Stromal cell of bone marrow (primary cell): Measurements from ENCODE around the gene NDUFAF8.
A peak's percentile ranks its signal among the peaks of the same experiment; 100 is the strongest.

Experiments
- DNase-seq: peaks from one replicate; pipeline ENCODE4 v3.0.0-alpha.2; 2012; ENCODE audit warnings: low read depth

Gene NDUFAF8

GRCh38 chr17:81253358-81254131 lies 14.4 kb downstream of the NDUFAF8 start:
- no peak for DNase-seq

- no peak for DNase-seq
Observed at GRCh38 chr17:81254955-81255717, 16.0 kb downstream of the NDUFAF8 start.

- peak; percentile 67 for DNase-seq
Observed at GRCh38 chr17:81256616-81257015, 17.5 kb downstream of the NDUFAF8 start.

- DNase-seq = no peak
Observed at GRCh38 chr17:81257533-81257932, 18.4 kb downstream of the NDUFAF8 start.

GRCh38 chr17:81258292-81258691 lies 19.2 kb downstream of the NDUFAF8 start:
- no peak for DNase-seq

DNA sequence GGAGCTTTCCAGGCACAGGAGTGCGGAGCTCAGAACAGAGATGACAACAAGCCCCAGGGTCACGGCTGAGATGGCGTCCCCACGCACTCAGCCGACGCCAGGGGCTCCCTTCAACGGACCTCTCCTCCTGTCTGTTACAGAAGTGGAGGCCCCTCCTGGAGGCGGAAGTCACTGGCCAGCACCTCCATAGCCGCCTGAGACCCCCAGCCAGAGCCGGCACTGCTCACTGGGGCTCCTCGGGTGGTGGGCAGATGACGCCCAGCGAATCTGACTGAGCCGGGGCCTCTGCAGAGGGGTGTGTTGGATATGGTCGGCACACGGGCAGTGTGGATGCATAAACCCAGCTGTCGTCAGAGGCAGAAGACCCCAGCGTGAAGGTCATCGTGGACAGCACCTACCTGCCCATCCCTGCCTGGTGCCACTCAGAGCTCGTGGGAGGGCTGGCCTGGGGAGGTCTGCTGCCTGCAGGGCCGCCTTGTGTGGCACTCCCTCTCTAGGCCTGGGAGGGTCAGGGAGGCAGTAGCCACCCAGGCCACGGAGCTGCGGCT lies 20.0 kb downstream of the NDUFAF8 start:
- DNase-seq = no peak

GRCh38 chr17:81260171-81260570 lies 21.1 kb downstream of the NDUFAF8 start:
- DNase-seq = no peak

DNA sequence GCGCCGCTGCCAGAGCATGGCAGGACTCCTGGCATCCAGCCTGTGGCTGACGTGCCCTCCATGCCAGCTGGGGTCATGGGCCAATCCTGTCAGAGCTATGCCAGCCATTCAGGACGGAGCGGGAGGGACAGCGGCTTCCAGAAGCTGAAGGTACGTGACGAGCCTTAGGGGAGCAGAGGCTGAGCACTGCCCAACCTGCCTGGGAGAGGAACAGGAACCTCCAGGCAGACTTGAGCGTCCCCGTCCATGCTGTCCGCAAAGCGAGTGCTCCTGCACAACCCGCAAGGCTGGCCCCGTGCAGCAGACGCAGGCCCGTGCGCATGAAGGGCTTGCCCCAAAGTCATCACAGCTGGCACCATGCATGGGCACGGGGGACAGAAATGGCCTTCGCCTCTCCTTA lies 21.5 kb downstream of the NDUFAF8 start:
- no peak for DNase-seq

- no peak for DNase-seq
Observed at GRCh38 chr17:81261096-81261495, 22.0 kb downstream of the NDUFAF8 start.

- no peak for DNase-seq
Observed at GRCh38 chr17:81261582-81262336, 22.6 kb downstream of the NDUFAF8 start.

- no peak for DNase-seq
Observed at GRCh38 chr17:81263371-81264181, 24.5 kb downstream of the NDUFAF8 start.

DNA sequence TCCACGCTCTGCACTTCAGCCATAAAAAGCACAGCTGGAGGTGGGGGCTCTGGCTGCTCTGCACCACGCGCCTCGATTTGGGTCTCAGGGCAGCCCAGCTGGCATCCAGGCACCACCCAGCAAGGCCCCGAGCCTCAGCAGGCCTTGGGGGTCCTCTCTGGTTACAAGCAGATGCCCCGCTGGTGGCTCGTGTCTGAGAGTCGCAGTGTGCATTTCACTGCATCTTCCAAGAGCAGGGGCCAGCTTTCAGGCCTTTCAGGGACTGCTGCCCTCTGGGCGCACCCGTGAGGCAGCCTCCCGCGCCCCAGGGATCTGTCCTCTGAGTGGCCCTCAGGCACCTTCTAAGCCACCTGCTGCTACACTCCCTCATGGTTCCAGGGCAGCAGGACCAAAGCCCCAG lies 25.5 kb downstream of the NDUFAF8 start:
- DNase-seq = no peak

DNA sequence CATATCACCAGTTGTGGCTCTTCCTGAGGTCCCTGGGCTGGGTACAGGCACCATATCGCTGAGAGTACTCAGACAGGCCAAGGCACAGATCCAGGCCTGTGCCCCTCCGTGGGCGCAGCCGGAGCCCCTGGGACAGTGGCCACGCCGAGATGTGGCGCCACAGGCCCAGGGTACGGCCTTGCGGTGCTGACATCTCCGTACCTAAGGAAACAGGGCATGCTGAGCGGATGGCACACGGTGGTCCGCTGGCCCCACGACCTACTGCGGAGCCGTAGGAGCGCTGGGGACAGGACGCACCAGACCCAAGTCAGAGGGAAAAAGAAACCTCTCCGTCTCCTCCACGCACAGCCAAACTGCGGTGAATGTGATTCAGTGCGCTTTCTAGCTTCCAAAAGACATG lies 26.5 kb downstream of the NDUFAF8 start:
- no peak for DNase-seq

- no peak for DNase-seq
Observed at GRCh38 chr17:81267390-81268067, 28.4 kb downstream of the NDUFAF8 start.

- DNase-seq = no peak
Observed at GRCh38 chr17:81270279-81270678, 31.2 kb downstream of the NDUFAF8 start.

- no peak for DNase-seq
Observed at GRCh38 chr17:81271226-81271625, 32.1 kb downstream of the NDUFAF8 start.

DNA sequence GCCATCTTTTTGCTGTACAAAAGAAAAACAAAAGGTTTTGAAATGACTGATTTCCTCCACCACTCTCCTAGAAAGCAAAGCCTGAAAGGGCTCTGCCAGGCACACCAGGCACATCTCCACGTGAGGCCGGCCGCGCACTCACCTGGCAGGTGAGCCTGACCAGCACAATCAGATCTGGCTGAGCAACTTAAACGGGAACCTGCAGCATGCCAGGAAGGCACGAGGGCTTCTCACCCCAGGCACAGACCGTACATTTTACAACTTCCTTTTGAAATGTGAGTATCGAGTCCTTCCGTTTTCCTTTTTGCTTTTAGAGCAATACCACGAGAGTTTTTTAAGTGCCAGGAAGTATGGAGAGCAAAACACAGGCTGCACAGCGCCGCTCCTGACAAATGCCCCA lies 33.5 kb downstream of the NDUFAF8 start:
- no peak for DNase-seq

GRCh38 chr17:81273698-81274470 lies 34.8 kb downstream of the NDUFAF8 start:
- no peak for DNase-seq

DNA sequence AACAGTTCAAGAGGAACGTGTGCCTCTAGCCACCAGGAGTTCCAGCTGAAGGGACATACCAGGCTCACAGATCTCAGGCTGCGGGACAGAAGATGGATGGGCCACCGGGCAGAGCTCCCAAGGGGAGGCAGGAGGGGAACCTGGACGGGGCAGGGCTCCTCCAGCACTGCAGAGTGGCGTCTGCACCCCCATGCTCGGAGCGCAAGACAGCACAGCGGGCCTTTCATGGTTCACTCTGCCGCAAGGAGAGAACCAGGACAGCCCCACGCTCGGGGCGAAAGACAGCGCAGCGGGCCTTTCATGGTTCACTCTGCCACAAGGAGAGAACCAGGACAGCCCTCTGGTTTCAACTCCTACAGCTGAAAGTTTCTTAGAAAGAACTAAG lies 35.3 kb downstream of the NDUFAF8 start:
- DNase-seq = no peak

DNA sequence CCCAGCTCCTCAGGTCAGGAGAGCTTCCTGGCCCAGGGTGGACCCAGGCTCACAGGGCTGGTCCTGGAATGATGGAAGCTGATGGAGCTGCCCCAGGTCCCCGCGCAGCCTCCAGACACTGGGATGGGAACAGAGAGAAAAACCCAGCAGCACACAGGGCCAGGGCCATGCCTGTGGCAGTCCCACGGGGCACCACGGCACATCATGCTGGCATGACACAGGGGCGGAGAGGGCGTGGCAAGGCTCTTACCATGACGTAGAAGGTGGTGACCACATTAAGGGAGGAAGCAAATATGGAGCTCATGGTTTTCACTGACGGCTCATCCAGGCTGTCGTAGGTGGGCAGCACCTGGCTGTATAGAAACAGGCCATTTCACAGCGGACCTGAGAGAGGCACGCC lies 37.7 kb downstream of the NDUFAF8 start:
- DNase-seq = no peak
